Stimulated activated naive CD8-positive, alpha-beta T cell treated with anti-CD3 and anti-CD28 coated beads, Interleukin-15, Interleukin-2, amounts not matched to agents 100 ng/mL and 50 ng/mL, for 24 hours (primary cell): ENCODE data around the gene HSPB1.
"Not testable (repeated sequence)": the region's sequence is repeated elsewhere in the genome, so short reads cannot be mapped to it uniquely, and the experiment has no call there.

Experiments
- H3K27ac Mint-ChIP-seq: one replicate; pipeline ENCODE4 v1.8.0; 2021; ENCODE audit warnings: mild to moderate bottlenecking, mixed read lengths
- H3K27me3 Mint-ChIP-seq: one replicate; pipeline ENCODE4 v1.8.0; 2021; ENCODE audit warnings: mixed read lengths
- H3K36me3 Mint-ChIP-seq: one replicate; pipeline ENCODE4 v1.8.0; 2021; ENCODE audit warnings: low read depth, mixed read lengths
- H3K4me1 Mint-ChIP-seq: one replicate; pipeline ENCODE4 v1.8.0; 2021; ENCODE audit warnings: low read depth, mixed read lengths
- H3K4me3 Mint-ChIP-seq: one replicate; pipeline ENCODE4 v1.8.0; 2021; ENCODE audit warnings: mild to moderate bottlenecking, mixed read lengths
- H3K9me3 Mint-ChIP-seq: one replicate; pipeline ENCODE4 v1.8.0; 2021; ENCODE audit warnings: mixed read lengths

HSPB1 gene

GRCh38 chr7:76329479-76329878, 27.0 kb downstream of the HSPB1 start:
- Mint-ChIP-seq H3K9me3 (no peaks in the 10 kb centered on the region), H3K4me1 (peaks cover 49% of the 10 kb centered on the region), H3K4me3 (no peak overlapping the region), H3K27ac (no peak overlapping the region), H3K36me3 (peaks cover 71% of the 10 kb centered on the region), H3K27me3 (no peaks in the 10 kb centered on the region)

DNA sequence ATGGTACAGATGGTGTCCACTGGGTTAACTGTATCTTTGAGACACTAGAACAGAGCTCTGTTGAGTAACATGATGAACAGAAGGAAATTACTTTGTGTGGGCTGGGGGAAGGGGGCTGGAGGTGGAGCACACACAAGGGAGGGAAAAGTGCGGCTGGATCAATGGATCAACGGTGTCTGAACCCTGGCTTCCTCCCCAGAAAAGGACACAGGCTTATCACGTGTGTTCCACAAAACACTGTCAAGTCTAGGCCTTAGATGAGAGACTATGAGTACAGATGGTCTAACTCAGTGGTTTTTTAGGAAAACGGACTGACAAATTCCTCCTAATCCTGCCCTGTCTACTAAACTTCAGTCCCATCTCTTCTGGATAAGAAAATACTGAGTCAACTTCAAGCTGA, 27.8 kb downstream of the HSPB1 start:
- Mint-ChIP-seq H3K4me3 (no peak overlapping the region), H3K4me1 (peaks cover 49% of the 10 kb centered on the region), H3K27me3 (no peaks in the 10 kb centered on the region), H3K9me3 (no peaks in the 10 kb centered on the region), H3K36me3 (peaks cover 72% of the 10 kb centered on the region), H3K27ac (no peak overlapping the region)

- H3K27me3 Mint-ChIP-seq = no peaks in the 10 kb centered on the region
- H3K4me3 Mint-ChIP-seq = no peak overlapping the region
- H3K27ac Mint-ChIP-seq = no peak overlapping the region
- peaks cover 76% of the 10 kb centered on the region for H3K36me3 Mint-ChIP-seq
- H3K4me1 Mint-ChIP-seq = peaks cover 49% of the 10 kb centered on the region
- no peaks in the 10 kb centered on the region for H3K9me3 Mint-ChIP-seq
These were observed 28.2 kb downstream of the HSPB1 start for GRCh38 chr7:76330673-76331072.

DNA sequence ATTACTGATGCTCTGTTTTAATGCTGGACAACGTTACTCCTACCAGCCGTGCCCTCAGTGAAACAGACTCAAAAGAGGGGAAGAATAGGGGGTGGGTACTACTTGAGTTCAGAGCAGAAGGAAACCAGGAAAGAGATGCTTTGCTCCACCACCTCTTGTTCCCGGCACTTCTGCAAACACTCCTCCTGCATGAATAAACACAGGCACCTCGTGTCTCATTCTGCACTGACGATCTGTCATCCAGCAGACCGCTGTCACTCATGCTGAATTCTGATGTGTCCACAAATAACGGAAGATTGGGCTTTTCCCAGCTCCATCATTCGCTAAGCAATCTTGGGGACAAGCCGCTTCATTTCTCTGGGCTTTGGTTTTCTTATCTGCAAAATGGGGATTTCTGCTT, 29.6 kb downstream of the HSPB1 start:
- peaks cover 74% of the 10 kb centered on the region for H3K36me3 Mint-ChIP-seq

GRCh38 chr7:76333511-76334101, 31.1 kb downstream of the HSPB1 start:
- Mint-ChIP-seq H3K27me3 (no peaks in the 10 kb centered on the region), H3K4me3 (no peak overlapping the region), H3K4me1 (peaks cover 55% of the 10 kb centered on the region), H3K36me3 (peaks cover 73% of the 10 kb centered on the region), H3K27ac (peak overlapping the region; percentile 55), H3K9me3 (no peaks in the 10 kb centered on the region)

More for the DNA sequence above, 29.6 kb downstream of the HSPB1 start:
- H3K4me3 Mint-ChIP-seq = no peak overlapping the region
- peaks cover 54% of the 10 kb centered on the region for H3K4me1 Mint-ChIP-seq
- no peak overlapping the region for H3K27ac Mint-ChIP-seq
- H3K27me3 Mint-ChIP-seq = no peaks in the 10 kb centered on the region
- H3K9me3 Mint-ChIP-seq = no peaks in the 10 kb centered on the region

DNA sequence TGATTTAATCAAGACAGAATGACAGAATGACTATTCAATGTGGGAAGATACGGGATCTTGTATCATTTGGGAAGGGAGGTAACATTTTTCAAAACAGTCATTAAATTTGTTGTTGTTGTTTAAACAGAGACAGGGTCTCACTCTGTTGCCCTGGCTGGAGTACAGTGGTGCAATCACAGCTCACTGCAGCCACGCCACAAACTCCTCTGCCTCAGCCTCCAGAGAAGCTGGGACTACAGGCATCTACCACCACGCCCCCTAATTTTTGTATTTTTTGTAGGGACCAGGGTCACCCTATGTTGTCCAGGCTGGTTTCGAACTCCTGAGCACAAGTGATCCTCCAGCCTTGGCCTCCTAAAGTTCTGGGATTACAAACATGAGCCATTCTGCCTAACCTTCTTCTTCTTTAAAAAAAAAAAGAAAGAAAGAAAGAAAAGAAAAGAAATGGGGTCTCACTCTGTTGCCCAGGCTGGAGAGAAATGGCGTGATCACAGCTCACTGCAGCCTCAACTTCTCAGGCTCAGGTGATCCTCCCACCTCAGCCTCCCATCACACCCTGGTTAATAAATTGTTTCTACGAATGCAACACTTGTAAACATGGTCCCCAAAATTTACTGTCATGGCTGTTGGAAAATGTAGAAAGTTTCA, 32.0 kb downstream of the HSPB1 start:
- Mint-ChIP-seq H3K36me3 (peaks cover 67% of the 10 kb centered on the region), H3K27ac (no peak overlapping the region), H3K4me1 (peaks cover 48% of the 10 kb centered on the region), H3K27me3 (no peaks in the 10 kb centered on the region), H3K9me3 (no peaks in the 10 kb centered on the region), H3K4me3 (no peak overlapping the region)

GRCh38 chr7:76335417-76335816, 32.9 kb downstream of the HSPB1 start:
- not testable (repeated sequence) for H3K27me3 Mint-ChIP-seq

GRCh38 chr7:76336094-76336493, 33.6 kb downstream of the HSPB1 start:
- Mint-ChIP-seq H3K27me3 (no peaks in the 10 kb centered on the region), H3K9me3 (no peaks in the 10 kb centered on the region), H3K4me1 (peaks cover 50% of the 10 kb centered on the region), H3K4me3 (no peak overlapping the region), H3K27ac (peak overlapping the region; percentile 49), H3K36me3 (peaks cover 67% of the 10 kb centered on the region)

More at GRCh38 chr7:76335417-76335816, 32.9 kb downstream of the HSPB1 start:
- H3K4me1 Mint-ChIP-seq = peaks cover 45% of the 10 kb centered on the region
- peaks cover 67% of the 10 kb centered on the region for H3K36me3 Mint-ChIP-seq
- H3K27ac Mint-ChIP-seq, H3K9me3 Mint-ChIP-seq, H3K4me3 Mint-ChIP-seq: not testable (repeated sequence)

DNA sequence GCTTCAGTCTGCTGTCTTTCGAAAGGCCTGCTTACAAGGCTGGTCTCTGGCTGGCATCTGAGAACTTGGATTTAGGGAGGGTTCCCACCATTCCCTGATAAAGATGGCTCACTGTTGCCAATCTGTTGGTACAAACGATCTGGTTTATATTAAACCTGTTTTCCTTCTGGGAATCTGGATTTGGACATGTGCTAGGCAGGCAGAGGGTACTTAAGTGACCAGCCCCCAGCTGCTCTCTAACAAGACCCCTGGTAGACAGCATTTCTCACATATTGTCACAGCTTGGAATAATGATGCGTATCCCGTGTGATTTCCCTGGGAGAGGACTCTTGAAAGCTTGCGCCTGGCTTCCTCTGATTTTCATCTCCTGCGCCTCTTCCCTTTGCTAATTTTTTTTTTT, 34.7 kb downstream of the HSPB1 start:
- Mint-ChIP-seq H3K4me3 (no peak overlapping the region), H3K27ac (no peak overlapping the region), H3K27me3 (no peaks in the 10 kb centered on the region), H3K36me3 (peaks cover 65% of the 10 kb centered on the region), H3K4me1 (peaks cover 51% of the 10 kb centered on the region), H3K9me3 (no peaks in the 10 kb centered on the region)

GRCh38 chr7:76338298-76339084, 36.0 kb downstream of the HSPB1 start:
- H3K27me3 Mint-ChIP-seq = no peaks in the 10 kb centered on the region
- no peak overlapping the region for H3K4me3 Mint-ChIP-seq
- peaks cover 50% of the 10 kb centered on the region for H3K4me1 Mint-ChIP-seq
- peaks cover 69% of the 10 kb centered on the region for H3K36me3 Mint-ChIP-seq
- H3K27ac Mint-ChIP-seq = no peak overlapping the region
- H3K9me3 Mint-ChIP-seq = no peaks in the 10 kb centered on the region

DNA sequence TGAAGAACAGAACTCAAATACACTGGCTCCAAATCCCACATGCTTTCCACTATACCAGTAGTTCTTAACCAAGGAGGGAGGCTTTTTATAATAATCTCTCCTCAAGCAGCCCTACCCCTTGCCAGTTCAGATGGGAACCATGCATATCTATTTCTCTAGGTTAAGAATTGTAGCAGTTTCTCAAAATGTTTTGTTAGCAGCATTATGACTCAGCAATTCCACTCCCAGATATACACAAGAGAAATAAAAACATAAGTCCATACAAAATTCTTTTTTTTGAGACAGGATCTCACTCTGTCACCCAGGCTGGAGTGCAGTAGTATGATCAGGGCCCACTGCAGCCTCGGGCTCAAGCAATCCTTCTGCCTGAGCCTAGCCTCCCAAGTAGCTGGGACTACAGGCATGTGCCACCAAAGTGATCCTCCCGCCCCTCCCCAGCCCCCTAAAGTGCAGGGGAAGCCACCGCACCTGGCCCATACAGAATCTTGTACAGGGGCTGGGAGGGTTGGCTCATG, 38.2 kb downstream of the HSPB1 start:
- Mint-ChIP-seq H3K4me1 (peaks cover 60% of the 10 kb centered on the region), H3K4me3 (no peak overlapping the region), H3K36me3 (peaks cover 80% of the 10 kb centered on the region)

GRCh38 chr7:76342222-76342621, 39.7 kb downstream of the HSPB1 start:
- Mint-ChIP-seq H3K27ac (no peak overlapping the region), H3K27me3 (no peaks in the 10 kb centered on the region), H3K36me3 (peaks cover 84% of the 10 kb centered on the region), H3K9me3 (no peaks in the 10 kb centered on the region), H3K4me3 (no peak overlapping the region), H3K4me1 (peaks cover 70% of the 10 kb centered on the region)

More for the DNA sequence above, 38.2 kb downstream of the HSPB1 start:
- Mint-ChIP-seq H3K27ac (no peak overlapping the region), H3K27me3 (no peaks in the 10 kb centered on the region), H3K9me3 (no peaks in the 10 kb centered on the region)

DNA sequence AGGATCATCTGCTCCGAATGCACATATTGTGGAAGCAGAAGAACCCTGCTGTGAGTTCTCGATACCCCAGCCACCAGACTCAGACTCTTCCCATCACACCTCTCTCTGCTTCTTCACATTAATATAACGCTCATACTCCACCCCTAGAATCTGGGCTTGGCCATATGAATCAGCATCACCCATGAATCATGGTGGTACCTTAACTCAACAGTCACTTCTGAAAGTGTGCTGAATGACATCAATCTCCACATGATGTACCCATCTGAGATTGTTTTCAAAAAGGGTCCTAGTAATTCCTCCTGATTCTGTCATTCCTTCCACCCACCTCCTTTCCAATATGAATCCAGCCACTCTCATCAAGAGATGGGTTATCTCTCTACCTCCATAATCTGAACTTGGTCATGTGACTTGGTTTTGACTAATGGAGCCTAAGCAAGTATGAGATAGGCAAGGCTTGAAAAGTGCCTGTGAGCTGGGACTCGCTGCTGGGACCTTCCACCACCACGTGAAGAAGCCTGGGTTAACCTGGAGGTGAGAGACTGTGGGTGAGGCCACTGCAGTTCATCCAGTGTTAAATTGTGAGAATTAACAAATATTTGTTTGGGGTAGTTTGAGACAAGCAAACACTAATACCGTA, 40.9 kb downstream of the HSPB1 start:
- peaks cover 82% of the 10 kb centered on the region for H3K36me3 Mint-ChIP-seq
- peaks cover 71% of the 10 kb centered on the region for H3K4me1 Mint-ChIP-seq
- peak overlapping the region; percentile 22 for H3K27ac Mint-ChIP-seq
- no peak overlapping the region for H3K4me3 Mint-ChIP-seq
- no peaks in the 10 kb centered on the region for H3K27me3 Mint-ChIP-seq
- no peaks in the 10 kb centered on the region for H3K9me3 Mint-ChIP-seq

DNA sequence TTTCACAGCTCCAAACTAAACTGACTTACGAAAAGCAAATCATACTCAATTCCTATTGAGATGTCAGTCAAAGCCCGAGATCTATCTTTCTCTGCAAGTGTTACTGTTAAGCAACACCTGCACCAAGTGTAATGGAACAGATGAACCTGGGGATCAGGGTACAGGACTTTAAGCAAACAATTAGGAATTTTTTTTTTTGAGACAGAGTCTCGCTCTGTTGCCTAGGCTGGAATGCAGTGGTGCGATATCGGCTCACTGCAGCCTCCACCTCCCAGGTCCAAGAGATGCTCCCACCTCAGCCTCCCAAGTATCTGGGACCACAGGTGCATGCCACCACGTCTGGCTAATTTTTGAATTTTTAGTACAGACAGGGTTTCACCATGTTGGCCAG, 41.5 kb downstream of the HSPB1 start:
- Mint-ChIP-seq H3K4me3 (no peak overlapping the region), H3K36me3 (peaks cover 79% of the 10 kb centered on the region), H3K27me3 (no peaks in the 10 kb centered on the region), H3K9me3 (no peaks in the 10 kb centered on the region), H3K4me1 (peaks cover 68% of the 10 kb centered on the region), H3K27ac (no peak overlapping the region)

DNA sequence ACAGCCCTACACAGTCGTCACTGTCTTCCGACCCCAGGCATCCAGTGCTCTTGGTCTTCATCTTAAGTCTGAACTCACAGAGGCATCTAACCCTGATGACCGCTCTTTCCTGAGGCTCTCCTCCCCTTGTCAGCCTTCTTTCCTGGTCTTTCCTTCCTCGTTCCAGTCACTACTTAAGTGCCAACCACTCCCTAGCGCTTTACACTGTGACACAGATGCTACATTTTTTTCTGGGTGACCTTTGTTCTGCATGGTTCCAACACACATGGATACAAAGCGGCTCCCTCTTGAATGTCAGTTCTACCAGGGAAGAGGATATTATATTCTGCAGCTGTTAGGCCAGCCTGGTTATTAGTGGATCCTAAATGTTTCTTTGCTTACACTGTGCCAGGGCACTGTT, 43.6 kb downstream of the HSPB1 start:
- Mint-ChIP-seq H3K4me3 (no peak overlapping the region), H3K4me1 (peaks cover 76% of the 10 kb centered on the region)

More for the DNA sequence above, 43.6 kb downstream of the HSPB1 start:
- Mint-ChIP-seq H3K27me3 (no peaks in the 10 kb centered on the region), H3K36me3 (peaks cover 83% of the 10 kb centered on the region), H3K27ac (no peak overlapping the region), H3K9me3 (no peaks in the 10 kb centered on the region)
